NCI-H524 treated with DMSO at 0.1 percent for 48 hours (cell line): ENCODE data around the gene XKR3.
"Not testable (repeated sequence)": the region's sequence is repeated elsewhere in the genome, so short reads cannot be mapped to it uniquely, and the experiment has no call there.

Experiments
- DNase-seq: peaks from one replicate; lab custom pipeline; 2025; lab: John Stamatoyannopoulos, UW

Gene XKR3

GRCh38 chr22:16747266-16748159 is 77.7 kb downstream of the XKR3 start:
- not testable (repeated sequence) for DNase-seq

- not testable (repeated sequence) for DNase-seq
These were observed 90.9 kb downstream of the XKR3 start for GRCh38 chr22:16734271-16734670.
